ENCODE data around the gene ITPK1.

- TF ChIP-seq POLR2AphosphoS5 (IDR thresholded peaks at IDR 0.05; ENCODE audit: low read depth, low read length) (no peak), SPI1 (IDR thresholded peaks at IDR 0.05; ENCODE audit: low read depth, low read length) (no peak), POLR2A (IDR thresholded peaks at IDR 0.05; ENCODE audit: low read depth, low read length) (no peak), POU2F2 (IDR thresholded peaks at IDR 0.05; ENCODE audit: low read depth, low read length) (no peak)
Measured at GRCh38 chr14:93048843-93049242, 66.9 kb downstream of the ITPK1 start.
